RWPE1 (cell line): ENCODE results near the gene AP1G2.

ENCODE experiments used
- CTCF ChIA-PET: fragments of 350-600 bp; sonication (Branson Sonifier 250); formaldehyde crosslinking; extraction: SDS; loops from one replicate; lab custom pipeline; 2021; lab: Yijun Ruan, JAX
- POLR2A ChIA-PET: fragments of 400-600 bp; formaldehyde crosslinking; extraction: SDS; loops from one replicate; lab custom pipeline; 2020; ENCODE audit warnings: antibody characterized with exemption; ENCODE audit not compliant: low non-redundant PET; lab: Yijun Ruan, JAX
- DNase-seq: peaks from one replicate; pipeline ENCODE4 v3.0.0; 2012; ENCODE audit warnings: low spot score
- H3K27ac ChIP-seq: fragments of 450-650 bp; 2 replicates; pipeline ENCODE4 v1.5.1; 2017
- TF ChIP-seq, protein P1 (sequence below): fragments of 450-650 bp; conservative IDR thresholded peaks from 2 replicates; pipeline ENCODE4 v1.5.1; 2017; ENCODE audit warnings: low read depth, mild to moderate bottlenecking

AP1G2 gene

GRCh38 chr14:23512156-23512555, 55.4 kb downstream of the AP1G2 start:
- TF ChIP-seq, protein P1, sequence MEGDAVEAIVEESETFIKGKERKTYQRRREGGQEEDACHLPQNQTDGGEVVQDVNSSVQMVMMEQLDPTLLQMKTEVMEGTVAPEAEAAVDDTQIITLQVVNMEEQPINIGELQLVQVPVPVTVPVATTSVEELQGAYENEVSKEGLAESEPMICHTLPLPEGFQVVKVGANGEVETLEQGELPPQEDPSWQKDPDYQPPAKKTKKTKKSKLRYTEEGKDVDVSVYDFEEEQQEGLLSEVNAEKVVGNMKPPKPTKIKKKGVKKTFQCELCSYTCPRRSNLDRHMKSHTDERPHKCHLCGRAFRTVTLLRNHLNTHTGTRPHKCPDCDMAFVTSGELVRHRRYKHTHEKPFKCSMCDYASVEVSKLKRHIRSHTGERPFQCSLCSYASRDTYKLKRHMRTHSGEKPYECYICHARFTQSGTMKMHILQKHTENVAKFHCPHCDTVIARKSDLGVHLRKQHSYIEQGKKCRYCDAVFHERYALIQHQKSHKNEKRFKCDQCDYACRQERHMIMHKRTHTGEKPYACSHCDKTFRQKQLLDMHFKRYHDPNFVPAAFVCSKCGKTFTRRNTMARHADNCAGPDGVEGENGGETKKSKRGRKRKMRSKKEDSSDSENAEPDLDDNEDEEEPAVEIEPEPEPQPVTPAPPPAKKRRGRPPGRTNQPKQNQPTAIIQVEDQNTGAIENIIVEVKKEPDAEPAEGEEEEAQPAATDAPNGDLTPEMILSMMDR, result no peak
- H3K27ac ChIP-seq, result no peak overlapping the region
- no peak for DNase-seq
- CTCF ChIA-PET, result no interaction called here
- POLR2A ChIA-PET, result no interaction called here
